ENCODE data around the gene C1orf159.
A peak's percentile ranks its signal among the peaks of the same experiment; 100 is the strongest.

The C1orf159 gene

GRCh38 chr1:1083416-1084371 lies 32.2 kb downstream of the C1orf159 start:
- DNase-seq (ENCODE audit: low spot score) = no peak
- no CpG with 5 or more reads among the region's 43 CpGs for WGBS, 2 donors (ENCODE audit: extremely low coverage in 2 of 2, insufficient read length in 2 of 2, insufficient replicate concordance in 1 of 2)

DNA sequence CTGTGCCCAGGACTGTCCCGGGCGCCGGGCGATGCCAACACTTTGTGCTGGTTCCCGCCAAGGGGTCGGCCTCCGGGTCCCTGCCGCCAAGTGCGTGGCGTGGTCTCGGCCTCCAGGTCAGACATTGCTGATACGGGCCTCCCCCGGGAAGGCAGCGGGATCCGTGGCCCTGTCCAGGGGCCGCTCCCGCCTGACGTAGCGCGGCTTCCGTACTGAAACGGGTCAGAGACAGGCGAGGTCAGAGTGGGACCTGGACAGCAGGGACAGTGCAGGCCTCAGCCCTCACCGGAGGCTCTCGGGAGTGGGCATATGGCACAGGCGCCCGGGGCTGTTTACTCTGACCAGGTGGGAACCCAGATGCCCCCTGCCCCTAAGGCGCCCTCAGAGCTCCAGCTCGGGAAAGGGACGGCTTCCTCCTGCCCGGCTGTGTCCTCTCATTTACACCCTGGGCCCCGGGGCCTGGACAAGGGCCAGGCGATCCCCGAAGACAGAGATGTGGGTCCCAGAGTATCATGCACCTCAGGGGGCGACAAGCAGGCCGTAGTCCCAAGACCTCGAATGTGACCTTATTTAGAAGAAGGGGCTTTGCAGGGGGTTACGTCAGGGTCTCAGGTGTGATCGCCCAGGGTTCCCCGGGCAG lies 33.0 kb downstream of the C1orf159 start:
- Histone ChIP-seq H3K36me3 (replicated peaks in 1 of 2; ENCODE audit: control insufficient read depth in 2 of 2, insufficient read depth in 2 of 2, low read length in 2 of 2) (peaks cover 2 to 4% of the 10 kb centered on the region in 2 donors), H3K27ac (replicated peaks; ENCODE audit: low read length) (no peak overlapping the region), H3K9ac (ENCODE audit: low read depth, low read length, poor library complexity) (no peak overlapping the region), H3K27me3 (ENCODE audit: control insufficient read depth in 3 of 3, insufficient read depth in 3 of 3, low read depth in 1 of 3, low read length in 3 of 3) (peaks cover 0 to 3% (median 0%) of the 10 kb centered on the region in 3 experiments), H2AK5ac (ENCODE audit: low read depth, low read length) (no peak overlapping the region), H4K91ac (ENCODE audit: low read depth, low read length, poor library complexity) (no peak overlapping the region), H3K4me3 (ENCODE audit: low read length in 2 of 2) (no peak overlapping the region), H3K14ac (ENCODE audit: low read length) (no peak overlapping the region), H3K18ac (ENCODE audit: low read length) (no peak overlapping the region), H2BK15ac (ENCODE audit: low read length) (no peak overlapping the region), H2BK120ac (ENCODE audit: low read depth, low read length) (no peak overlapping the region), H3K9me3 (replicated peaks in 1 of 2; ENCODE audit: control insufficient read depth in 2 of 2, insufficient read depth in 1 of 2, low read depth in 1 of 2, low read length in 2 of 2) (no peaks in the 10 kb centered on the region), H2BK5ac (ENCODE audit: low read length) (no peak overlapping the region), H3K4ac (ENCODE audit: low read length) (no peak overlapping the region), H2BK12ac (ENCODE audit: low read length) (no peak overlapping the region), H3K4me2 (ENCODE audit: insufficient read depth, low read length, poor library complexity, severe bottlenecking) (no peak overlapping the region), H2AFZ (ENCODE audit: low read length) (no peak overlapping the region), H4K8ac (ENCODE audit: low read depth, low read length) (no peak overlapping the region), H3K4me1 (ENCODE audit: control insufficient read depth in 2 of 2, insufficient read depth in 1 of 2, low read depth in 1 of 2, low read length in 2 of 2) (peaks cover 7 to 11% of the 10 kb centered on the region in 2 donors), H3K23ac (ENCODE audit: low read depth, low read length, poor library complexity) (no peak overlapping the region), H3K79me1 (ENCODE audit: low read depth, low read length) (peaks cover 6% of the 10 kb centered on the region)
- WGBS, 2 donors (ENCODE audit: extremely low coverage in 2 of 2, insufficient read length in 2 of 2, insufficient replicate concordance in 1 of 2) = no CpG with 5 or more reads among the region's 40 CpGs
- no peak for DNase-seq (ENCODE audit: low spot score)

More at GRCh38 chr1:1083416-1084371, 32.2 kb downstream of the C1orf159 start:
- Histone ChIP-seq H3K9ac (ENCODE audit: low read depth, low read length, poor library complexity) (no peak overlapping the region), H3K23ac (ENCODE audit: low read depth, low read length, poor library complexity) (no peak overlapping the region), H2BK12ac (ENCODE audit: low read length) (no peak overlapping the region), H3K9me3 (replicated peaks in 1 of 2; ENCODE audit: control insufficient read depth in 2 of 2, insufficient read depth in 1 of 2, low read depth in 1 of 2, low read length in 2 of 2) (no peaks in the 10 kb centered on the region), H3K4me1 (ENCODE audit: control insufficient read depth in 2 of 2, insufficient read depth in 1 of 2, low read depth in 1 of 2, low read length in 2 of 2) (peaks cover 7 to 11% of the 10 kb centered on the region in 2 donors), H2AK5ac (ENCODE audit: low read depth, low read length) (no peak overlapping the region), H4K91ac (ENCODE audit: low read depth, low read length, poor library complexity) (no peak overlapping the region), H3K4me3 (ENCODE audit: low read length in 2 of 2) (no peak overlapping the region), H3K18ac (ENCODE audit: low read length) (no peak overlapping the region), H3K27me3 (ENCODE audit: control insufficient read depth in 3 of 3, insufficient read depth in 3 of 3, low read depth in 1 of 3, low read length in 3 of 3) (peaks cover 0 to 3% (median 0%) of the 10 kb centered on the region in 3 experiments), H2BK120ac (ENCODE audit: low read depth, low read length) (no peak overlapping the region), H2BK15ac (ENCODE audit: low read length) (no peak overlapping the region), H4K8ac (ENCODE audit: low read depth, low read length) (no peak overlapping the region), H3K14ac (ENCODE audit: low read length) (no peak overlapping the region), H3K27ac (replicated peaks; ENCODE audit: low read length) (no peak overlapping the region), H3K4me2 (ENCODE audit: insufficient read depth, low read length, poor library complexity, severe bottlenecking) (no peak overlapping the region), H3K4ac (ENCODE audit: low read length) (no peak overlapping the region), H2AFZ (ENCODE audit: low read length) (no peak overlapping the region), H3K36me3 (replicated peaks in 1 of 2; ENCODE audit: control insufficient read depth in 2 of 2, insufficient read depth in 2 of 2, low read length in 2 of 2) (peaks cover 2 to 4% of the 10 kb centered on the region in 2 donors), H3K79me1 (ENCODE audit: low read depth, low read length) (peaks cover 7% of the 10 kb centered on the region), H2BK5ac (ENCODE audit: low read length) (peak overlapping the region; percentile 53)

GRCh38 chr1:1082239-1082775 lies 33.6 kb downstream of the C1orf159 start:
- no peak overlapping the region for H4K91ac ChIP-seq (ENCODE audit: low read depth, low read length, poor library complexity)
- no peaks in the 10 kb centered on the region for H3K9me3 ChIP-seq (replicated peaks in 1 of 2; ENCODE audit: control insufficient read depth in 2 of 2, insufficient read depth in 1 of 2, low read depth in 1 of 2, low read length in 2 of 2)
- H3K23ac ChIP-seq (ENCODE audit: low read depth, low read length, poor library complexity) = no peak overlapping the region
- H2BK15ac ChIP-seq (ENCODE audit: low read length) = no peak overlapping the region
- H3K36me3 ChIP-seq (replicated peaks in 1 of 2; ENCODE audit: control insufficient read depth in 2 of 2, insufficient read depth in 2 of 2, low read length in 2 of 2) = peaks cover 2 to 4% of the 10 kb centered on the region in 2 donors
- peaks cover 6% of the 10 kb centered on the region for H3K79me1 ChIP-seq (ENCODE audit: low read depth, low read length)
- H3K4me1 ChIP-seq (ENCODE audit: control insufficient read depth in 2 of 2, insufficient read depth in 1 of 2, low read depth in 1 of 2, low read length in 2 of 2) = peaks cover 7 to 11% of the 10 kb centered on the region in 2 donors
- no peak overlapping the region for H3K18ac ChIP-seq (ENCODE audit: low read length)
- H2BK5ac ChIP-seq (ENCODE audit: low read length) = peak overlapping the region; percentile 53
- H2BK120ac ChIP-seq (ENCODE audit: low read depth, low read length) = no peak overlapping the region
- no peak overlapping the region for H3K14ac ChIP-seq (ENCODE audit: low read length)
- no peak overlapping the region for H2AFZ ChIP-seq (ENCODE audit: low read length)
- H3K9ac ChIP-seq (ENCODE audit: low read depth, low read length, poor library complexity) = no peak overlapping the region
- WGBS, 2 donors (ENCODE audit: extremely low coverage in 2 of 2, insufficient read length in 2 of 2, insufficient replicate concordance in 1 of 2) = no CpG with 5 or more reads among the region's 27 CpGs
- H2BK12ac ChIP-seq (ENCODE audit: low read length) = no peak overlapping the region
- H2AK5ac ChIP-seq (ENCODE audit: low read depth, low read length) = no peak overlapping the region
- H3K4ac ChIP-seq (ENCODE audit: low read length) = no peak overlapping the region
- H3K4me3 ChIP-seq (ENCODE audit: low read length in 2 of 2) = no peak overlapping the region
- H4K8ac ChIP-seq (ENCODE audit: low read depth, low read length) = no peak overlapping the region
- H3K27ac ChIP-seq (replicated peaks; ENCODE audit: low read length) = no peak overlapping the region
- H3K27me3 ChIP-seq (ENCODE audit: control insufficient read depth in 3 of 3, insufficient read depth in 3 of 3, low read depth in 1 of 3, low read length in 3 of 3) = peaks cover 0 to 3% (median 0%) of the 10 kb centered on the region in 3 experiments
- no peak for DNase-seq (ENCODE audit: low spot score)
- H3K4me2 ChIP-seq (ENCODE audit: insufficient read depth, low read length, poor library complexity, severe bottlenecking) = no peak overlapping the region
